Germinal center (tissue), 1 donor: Measurements from ENCODE around the gene RPTN.

Experiments used
- DNase-seq: peaks from one replicate; pipeline ENCODE4 v3.0.0; 2012; ENCODE audit warnings: mixed read lengths, low spot score

Gene RPTN

DNA sequence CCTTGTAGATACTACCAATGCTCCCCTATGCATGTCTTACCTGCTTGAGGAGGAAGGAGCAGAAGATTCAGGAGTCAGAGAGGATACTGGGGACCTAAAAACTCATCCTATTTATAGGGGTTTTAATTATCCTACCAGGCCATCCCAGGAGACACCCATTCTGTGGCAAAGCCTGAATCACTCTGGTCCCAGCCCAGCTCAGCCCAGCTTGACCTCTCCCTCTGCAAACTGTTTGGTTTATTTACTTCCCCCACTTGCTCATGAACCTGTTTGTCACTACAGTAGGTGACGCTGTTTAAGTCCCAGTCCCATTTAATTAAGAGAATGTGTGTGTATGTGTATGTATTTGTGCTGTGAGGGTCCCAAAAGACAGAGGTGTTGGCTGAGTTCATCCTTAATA, at the start of gene RPTN:
TSS of gene RPTN (minus strand) at position 85 of the 400 bp plus-strand sequence. CDS start 1,339 bp downstream, outside the sequence.
- DNase-seq: no peak

DNA sequence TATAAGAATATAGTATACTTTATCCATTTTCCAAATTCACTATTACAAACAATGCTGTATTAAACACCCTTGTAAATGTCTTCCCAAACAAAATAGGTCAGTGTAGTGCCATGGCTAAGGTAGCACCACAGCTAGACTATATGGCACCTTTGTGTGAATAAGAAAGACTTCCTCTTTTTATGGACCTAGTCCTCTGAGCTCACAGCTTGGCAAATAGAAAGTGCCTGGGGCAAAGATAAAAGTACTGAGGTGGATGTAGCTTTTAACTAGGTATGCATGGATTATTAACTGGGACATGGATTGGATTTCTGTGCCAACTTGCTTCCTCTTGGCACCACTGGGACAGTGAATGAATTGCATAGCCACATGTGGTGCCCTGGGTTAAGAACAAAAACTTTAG, 40.0 kb upstream of the RPTN start:
- no peak for DNase-seq

- no peak for DNase-seq
These were observed 38.4 kb upstream of the RPTN start for GRCh38 chr1:152197361-152197941.

DNA sequence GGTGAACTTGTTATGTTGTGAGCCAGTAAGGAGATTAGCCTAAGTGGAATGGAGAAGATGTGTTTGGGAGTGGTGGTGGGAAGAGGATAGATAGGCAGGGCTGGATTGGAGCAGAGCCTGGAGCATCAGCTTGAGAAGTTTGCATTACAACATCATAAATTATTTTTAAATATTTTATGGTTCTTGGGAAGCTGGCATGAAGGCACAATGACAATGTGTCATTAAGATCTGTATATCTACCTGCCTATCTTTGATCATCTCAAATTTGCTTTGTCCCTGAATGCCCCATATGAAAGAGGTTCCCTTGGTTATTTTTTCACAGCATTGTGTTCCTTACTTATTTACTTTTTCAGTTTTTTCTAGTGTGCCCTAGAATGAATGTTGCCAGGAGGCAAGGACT, 32.7 kb upstream of the RPTN start:
- DNase-seq: no peak

DNA sequence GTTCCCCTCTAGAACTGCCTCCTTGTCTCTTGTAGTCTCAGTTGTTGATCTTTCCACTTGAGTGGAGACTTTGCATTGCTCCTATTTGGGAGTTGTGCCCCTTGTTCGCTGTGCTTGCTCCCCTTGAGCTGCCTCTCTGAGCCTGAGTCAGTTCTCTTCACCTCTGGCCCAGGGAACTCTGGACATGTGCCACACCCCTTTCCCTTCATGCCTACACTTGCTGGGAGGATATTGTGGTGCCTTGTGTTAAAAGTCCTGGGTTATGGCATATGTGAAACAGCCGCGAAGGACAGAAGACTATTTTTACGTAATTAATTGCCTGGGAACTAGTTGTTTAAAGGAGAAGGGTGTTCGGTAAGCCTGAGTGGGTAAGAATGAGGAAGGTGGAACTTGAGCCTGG, 32.2 kb upstream of the RPTN start:
- DNase-seq: no peak

- no peak for DNase-seq
These were observed 31.6 kb upstream of the RPTN start for GRCh38 chr1:152190589-152190988.

GRCh38 chr1:152189657-152190442, 30.8 kb upstream of the RPTN start:
- peak; percentile 61 for DNase-seq

GRCh38 chr1:152188673-152189591, 29.9 kb upstream of the RPTN start:
- peak; percentile 42 for DNase-seq

DNA sequence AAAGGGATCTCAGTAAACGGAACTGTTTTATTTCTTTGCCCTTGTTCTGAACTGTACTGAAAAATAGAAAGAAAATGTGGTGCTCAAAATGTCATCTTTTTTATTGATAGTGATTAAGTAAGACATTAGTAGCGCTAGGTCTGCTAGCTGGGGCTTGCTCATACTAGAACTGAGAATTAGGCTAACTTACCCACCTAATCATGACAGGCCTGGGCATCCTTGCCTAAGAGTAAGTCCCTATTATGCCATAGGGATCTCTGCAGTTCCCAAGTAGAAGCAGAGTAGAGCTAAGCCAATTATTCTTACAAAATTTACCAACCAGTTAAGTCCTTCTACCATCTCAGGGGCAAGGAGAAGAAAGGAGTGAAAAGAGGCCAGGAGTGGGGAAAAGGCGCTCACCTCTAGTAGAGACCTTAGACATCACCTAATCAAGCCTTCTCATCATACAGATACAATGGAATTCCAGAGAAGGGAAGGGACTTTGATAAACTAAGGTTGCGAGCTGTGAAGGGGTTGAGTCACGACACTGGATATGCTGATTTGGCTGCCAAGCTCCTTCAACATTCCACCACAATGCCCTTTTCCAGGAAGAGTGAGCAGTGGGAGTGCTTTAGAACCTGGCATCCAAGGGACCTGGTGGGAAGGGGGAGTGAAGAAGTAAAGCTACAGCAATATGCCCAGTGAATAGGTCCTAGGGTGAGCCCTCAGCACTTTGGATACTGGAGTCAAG, 27.7 kb upstream of the RPTN start:
- no peak for DNase-seq

GRCh38 chr1:152185544-152186391, 26.7 kb upstream of the RPTN start:
- peak; percentile 29 for DNase-seq

DNA sequence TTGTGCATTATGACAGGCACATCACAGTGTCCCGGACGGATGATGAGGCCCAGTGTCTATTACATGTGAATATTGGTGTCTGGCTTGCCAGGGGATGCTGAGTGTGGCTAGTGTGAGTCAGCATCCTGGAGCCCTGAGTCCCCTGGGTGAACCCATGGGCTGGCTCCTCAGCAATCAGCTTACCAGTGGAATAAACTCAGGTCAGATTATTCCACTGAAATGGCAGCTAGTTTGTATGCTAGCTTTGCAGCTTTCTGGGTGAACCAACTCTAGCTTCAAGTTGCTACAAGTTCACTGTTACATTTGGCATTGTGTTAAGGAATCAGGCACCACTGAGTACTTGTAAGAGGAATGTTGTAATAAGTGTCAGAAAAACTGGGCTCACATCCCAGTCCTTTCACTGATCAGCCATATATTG, 23.9 kb upstream of the RPTN start:
- DNase-seq: no peak

- no peak for DNase-seq
These were observed 23.4 kb upstream of the RPTN start for GRCh38 chr1:152182431-152182830.

- DNase-seq: no peak
These were observed 20.5 kb upstream of the RPTN start for GRCh38 chr1:152179566-152179965.

- no peak for DNase-seq
These were observed 11.4 kb upstream of the RPTN start for GRCh38 chr1:152170287-152170905.

GRCh38 chr1:152169366-152170025, 10.5 kb upstream of the RPTN start:
- DNase-seq: no peak

DNA sequence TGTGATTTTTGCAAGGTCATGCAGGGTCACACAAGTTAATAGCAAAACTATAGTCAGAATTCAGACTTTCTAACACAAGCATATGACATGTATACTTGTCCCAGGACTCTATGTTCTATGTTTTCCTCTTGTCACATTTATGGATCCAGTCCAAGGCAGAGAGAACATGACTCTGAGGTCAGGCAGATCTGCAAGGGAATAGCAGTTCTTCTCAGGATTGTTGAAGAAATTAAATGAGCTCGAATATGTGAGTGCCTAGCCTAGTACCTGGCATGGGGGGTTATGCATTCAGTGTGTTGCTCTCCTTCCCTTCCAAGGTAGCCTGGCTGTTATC, 9.5 kb upstream of the RPTN start:
- no peak for DNase-seq

- no peak for DNase-seq
These were observed 9.0 kb upstream of the RPTN start for GRCh38 chr1:152167835-152168534.

- no peak for DNase-seq
These were observed 7.9 kb upstream of the RPTN start for GRCh38 chr1:152166966-152167365.

GRCh38 chr1:152165286-152166077, 6.5 kb upstream of the RPTN start:
- DNase-seq: no peak
